ENCODE results near the gene SNAP23. TPM values are rescaled to one million over a fixed set of nuclear protein-coding genes. Genes with fewer than 3 reads are reported as not detected.

The SNAP23 gene
- total RNA-seq, 1 donor, result 84.8 TPM

GRCh38 chr15:42576040-42576594 is 80.7 kb downstream of the SNAP23 start:
- Histone ChIP-seq H3K4me3 (ENCODE audit: low read length) (peak overlapping the region; percentile 57), H3K4me1 (ENCODE audit: insufficient read depth, low read length) (peaks cover 20% of the 10 kb centered on the region), H3K27me3 (ENCODE audit: insufficient read depth, low read length) (peaks cover 11% of the 10 kb centered on the region), H3K9me3 (ENCODE audit: low read depth, low read length) (no peaks in the 10 kb centered on the region)

GRCh38 chr15:42576776-42577175 is 81.3 kb downstream of the SNAP23 start:
- Histone ChIP-seq H3K27me3 (ENCODE audit: insufficient read depth, low read length) (peaks cover 11% of the 10 kb centered on the region), H3K4me3 (ENCODE audit: low read length) (no peak overlapping the region), H3K4me1 (ENCODE audit: insufficient read depth, low read length) (peaks cover 26% of the 10 kb centered on the region), H3K9me3 (ENCODE audit: low read depth, low read length) (no peaks in the 10 kb centered on the region)

GRCh38 chr15:42577514-42578031 is 82.1 kb downstream of the SNAP23 start:
- Histone ChIP-seq H3K4me1 (ENCODE audit: insufficient read depth, low read length) (peaks cover 29% of the 10 kb centered on the region), H3K9me3 (ENCODE audit: low read depth, low read length) (no peaks in the 10 kb centered on the region), H3K27me3 (ENCODE audit: insufficient read depth, low read length) (peaks cover 11% of the 10 kb centered on the region), H3K4me3 (ENCODE audit: low read length) (no peak overlapping the region)

- Histone ChIP-seq H3K4me1 (ENCODE audit: insufficient read depth, low read length) (peaks cover 29% of the 10 kb centered on the region), H3K27me3 (ENCODE audit: insufficient read depth, low read length) (peaks cover 11% of the 10 kb centered on the region), H3K4me3 (ENCODE audit: low read length) (no peak overlapping the region), H3K9me3 (ENCODE audit: low read depth, low read length) (no peaks in the 10 kb centered on the region)
Measured at GRCh38 chr15:42578984-42579537, 83.6 kb downstream of the SNAP23 start.

- Histone ChIP-seq H3K27me3 (ENCODE audit: insufficient read depth, low read length) (peaks cover 9% of the 10 kb centered on the region), H3K4me3 (ENCODE audit: low read length) (peak overlapping the region; percentile 41), H3K9me3 (ENCODE audit: low read depth, low read length) (no peaks in the 10 kb centered on the region), H3K4me1 (ENCODE audit: insufficient read depth, low read length) (peaks cover 15% of the 10 kb centered on the region)
Measured at GRCh38 chr15:42581272-42581730, 85.9 kb downstream of the SNAP23 start.

Other genes starting within 250 kb of the SNAP23 start
- 21.4 TPM for gene GANC, start 222.4 kb upstream of the SNAP23 start, total RNA-seq
- 78.3 TPM for gene TMEM87A, start 222.2 kb upstream of the SNAP23 start, total RNA-seq
- gene CAPN3, start 136.1 kb upstream of the SNAP23 start, total RNA-seq, result 4.1 TPM
- 70.6 TPM for gene ZNF106, start 4.5 kb upstream of the SNAP23 start, total RNA-seq
- 23.9 TPM for gene LRRC57, start 53.2 kb downstream of the SNAP23 start, total RNA-seq
- 31.8 TPM for gene HAUS2, start 53.2 kb downstream of the SNAP23 start, total RNA-seq
- 4.0 TPM for gene STARD9, start 80.0 kb downstream of the SNAP23 start, total RNA-seq
- gene CDAN1, start 241.5 kb downstream of the SNAP23 start, total RNA-seq, result 7.6 TPM

All from mononuclear cell (primary cell).